IMR-90 (cell line): ENCODE results near the gene TBC1D1. TPM values are rescaled to one million over a fixed set of nuclear protein-coding genes. Genes with fewer than 3 reads are reported as not detected.

ENCODE experiments used
- ATAC-seq: fragments of 200-7000 bp; cut with Tn5 transposase; 2 replicates; pipeline ENCODE4 v1.9.1; 2020; ENCODE audit warnings: low read depth, mild to moderate bottlenecking, moderate library complexity
- BruUV-seq: library from RNA; stranded (reverse); fragments of 400-500 nt; replicated peaks from 2 replicates; lab custom pipeline; 2021; lab: Mats Ljungman, UMichigan
- CTCF ChIA-PET: fragments of 300-600 bp; formaldehyde crosslinking; extraction: SDS; loops from one replicate; lab custom pipeline; 2021; ENCODE audit warnings: antibody characterized with exemption; lab: Yijun Ruan, JAX
- POLR2A ChIA-PET: fragments of 300-600 bp; sonication (Branson Sonifier 250); formaldehyde crosslinking; loops from one replicate; lab custom pipeline; 2022; ENCODE audit warnings: antibody characterized with exemption; ENCODE audit not compliant: unreplicated experiment; lab: Charles Lee
- DNase-seq: peaks from one replicate; pipeline ENCODE4 v3.0.0; 2013
- H2AFZ ChIP-seq: replicated peaks from 2 replicates; pipeline ENCODE3; 2013; ENCODE audit warnings: low read length, mild to moderate bottlenecking; ENCODE audit not compliant: poor library complexity
- H2AK5ac ChIP-seq: 2 replicates; pipeline ENCODE4 v1.6.1; 2013; ENCODE audit warnings: low read depth, low read length, inconsistent platforms
- H2AK9ac ChIP-seq: replicated peaks from 2 replicates; pipeline ENCODE3; 2013; ENCODE audit warnings: mild to moderate bottlenecking, low read depth, low read length, moderate library complexity; ENCODE audit not compliant: poor library complexity
- H2BK120ac ChIP-seq: 2 replicates; pipeline ENCODE4 v1.6.1; 2013; ENCODE audit warnings: low read depth, low read length, inconsistent platforms
- H2BK15ac ChIP-seq: 3 replicates; pipeline ENCODE4 v1.6.1; 2013; ENCODE audit warnings: low read depth, low read length, inconsistent platforms
- H2BK20ac ChIP-seq: 2 replicates; pipeline ENCODE4 v1.6.1; 2013; ENCODE audit warnings: low read depth, mild to moderate bottlenecking, inconsistent platforms, low read length, moderate library complexity
- H2BK5ac ChIP-seq: 2 replicates; pipeline ENCODE4 v1.6.1; 2013; ENCODE audit warnings: mild to moderate bottlenecking, low read depth, low read length, inconsistent platforms; ENCODE audit not compliant: poor library complexity, severe bottlenecking
- H3K14ac ChIP-seq: replicated peaks from 2 replicates; pipeline ENCODE4 v1.6.1; 2013; ENCODE audit warnings: low read depth, low read length, inconsistent platforms
- H3K18ac ChIP-seq: 2 replicates; pipeline ENCODE4 v1.6.1; 2013; ENCODE audit warnings: low read depth, low read length, control low read depth
- H3K23ac ChIP-seq: 2 replicates; pipeline ENCODE4 v1.6.1; 2013; ENCODE audit warnings: low read depth, low read length, inconsistent platforms
- H3K27ac ChIP-seq: 2 replicates; pipeline ENCODE4 v1.5.1; 2013; ENCODE audit warnings: mild to moderate bottlenecking, control low read depth, low read length; ENCODE audit not compliant: insufficient read depth
- H3K27me3 ChIP-seq: 2 replicates; pipeline ENCODE4 v1.6.1; 2013; ENCODE audit warnings: low read length; ENCODE audit not compliant: control insufficient read depth, insufficient read depth
- H3K36me3 ChIP-seq: 2 replicates; pipeline ENCODE4 v1.6.1; 2013; ENCODE audit warnings: low read length, mixed read lengths; ENCODE audit not compliant: control insufficient read depth, insufficient read depth
- H3K4ac ChIP-seq: 2 replicates; pipeline ENCODE4 v1.6.1; 2013; ENCODE audit warnings: low read depth, low read length, inconsistent platforms
- H3K4me1 ChIP-seq: 2 replicates; pipeline ENCODE4 v1.6.1; 2013; ENCODE audit warnings: low read length, mixed read lengths; ENCODE audit not compliant: control insufficient read depth, insufficient read depth
- H3K4me2 ChIP-seq: 2 replicates; pipeline ENCODE4 v1.6.1; 2013; ENCODE audit warnings: low read depth, mild to moderate bottlenecking, control low read depth, low read length, moderate library complexity
- H3K4me3 ChIP-seq: 2 replicates; pipeline ENCODE4 v1.5.1; 2013; ENCODE audit warnings: low read depth, mild to moderate bottlenecking, control low read depth, low read length, moderate library complexity; ENCODE audit not compliant: insufficient read depth
- H3K56ac ChIP-seq: 2 replicates; pipeline ENCODE4 v1.6.1; 2013; ENCODE audit warnings: low read length, inconsistent platforms; ENCODE audit not compliant: insufficient read depth; ENCODE audit errors: extremely low read depth
- H3K79me1 ChIP-seq, 2 experiments: 2 replicates each; pipeline ENCODE4 v1.6.1; 2013; ENCODE audit warnings: low read length in 2 of 2, inconsistent platforms in 1 of 2, low read depth in 1 of 2
- H3K9ac ChIP-seq: 2 replicates; pipeline ENCODE4 v1.6.1; 2013; ENCODE audit warnings: low read depth, low read length, control low read depth
- H3K9me1 ChIP-seq: 2 replicates; pipeline ENCODE4 v1.6.1; 2013; ENCODE audit warnings: low read length, inconsistent platforms; ENCODE audit not compliant: insufficient read depth
- H3K9me3 ChIP-seq: 2 replicates; pipeline ENCODE4 v1.6.1; 2013; ENCODE audit warnings: low read length; ENCODE audit not compliant: control insufficient read depth, insufficient read depth
- H4K20me1 ChIP-seq: 2 replicates; pipeline ENCODE4 v1.6.1; 2013; ENCODE audit warnings: low read length, inconsistent platforms; ENCODE audit not compliant: insufficient read depth
- H4K5ac ChIP-seq: 2 replicates; pipeline ENCODE4 v1.6.1; 2013; ENCODE audit warnings: mild to moderate bottlenecking, low read depth, low read length, control low read depth
- H4K8ac ChIP-seq, 2 experiments: 2 replicates each; pipeline ENCODE4 v1.6.1; 2013; ENCODE audit warnings: low read depth in 2 of 2, low read length in 2 of 2, control low read depth in 1 of 2, inconsistent platforms in 1 of 2
- H4K91ac ChIP-seq: 2 replicates; pipeline ENCODE4 v1.6.1; 2013; ENCODE audit warnings: low read depth, low read length, inconsistent platforms; ENCODE audit not compliant: insufficient read depth
- FOS ChIP-seq: fragments of 150-350 bp; IDR thresholded peaks from 2 replicates; pipeline ENCODE4 v1.6.1; 2016; ENCODE audit warnings: low read depth, low read length
- MAFK ChIP-seq: IDR thresholded peaks from 2 replicates; pipeline ENCODE4 v1.6.1; 2012; ENCODE audit warnings: low read depth, low read length, improper control_type of control experiment
- MAZ ChIP-seq: IDR thresholded peaks from 2 replicates; pipeline ENCODE4 v1.6.1; 2012; ENCODE audit warnings: low read depth, mild to moderate bottlenecking, low read length, improper control_type of control experiment, moderate library complexity, borderline replicate concordance
- MXI1 ChIP-seq: IDR thresholded peaks from 2 replicates; pipeline ENCODE4 v1.6.1; 2012; ENCODE audit warnings: low read depth, mild to moderate bottlenecking, low read length, moderate library complexity, borderline replicate concordance
- NFE2L2 ChIP-seq: fragments of 150-350 bp; IDR thresholded peaks from 2 replicates; pipeline ENCODE4 v1.6.1; 2016; ENCODE audit warnings: low read depth, mild to moderate bottlenecking, low read length
- RAD21 ChIP-seq: IDR thresholded peaks from 2 replicates; pipeline ENCODE4 v1.6.1; 2012; ENCODE audit warnings: low read length, improper control_type of control experiment
- WGBS, 2 experiments: methylation state at CpG; one replicate each; pipeline versions ENCODE4 v1.1.5 to v1.1.7; 2013; ENCODE audit warnings: missing lambda C conversion rate in 2 of 2; ENCODE audit not compliant: insufficient read length in 1 of 2; ENCODE audit errors: extremely low coverage in 2 of 2; 5-methylcytosine and 5-hydroxymethylcytosine counted together
- dilution Hi-C: fragments of 300-500 bp; cut with HindIII; formaldehyde crosslinking; loops from one replicate; pipeline ENCODE4 v1.14.3; 2018; ENCODE audit warnings: low sequenced_read_pairs; ENCODE audit not compliant: unreplicated experiment
- in situ Hi-C: fragments of 300-500 bp; cut with MboI; formaldehyde crosslinking; loops from 3 replicates; pipeline ENCODE4 v1.14.3; 2019; ENCODE audit warnings: low sequenced_read_pairs, inconsistent platforms, mixed read lengths
- intact Hi-C: fragments of 100-400 bp; cut with micrococcal nuclease; formaldehyde crosslinking; loops from 2 replicates; pipeline ENCODE4 v1.10.0; 2022
- polyA plus RNA-seq, 3 experiments: library from polyadenylated mRNA; depleted of rRNA; stranded (reverse); fragments of >200 nt; gene quantifications; 2 replicates each; pipeline ENCODE4 v1.2.3, GENCODE V29; 2012; ENCODE audit warnings: low replicate concordance in 1 of 3
- total RNA-seq: library from RNA; depleted of rRNA; stranded (reverse); fragments of >200 nt; gene quantifications from 2 replicates; pipeline ENCODE4 v1.2.3, GENCODE V29; 2012

The TBC1D1 gene
- total and polyA plus RNA-seq, 2 of the 4 experiments (the other 2 are of a cell fraction), result 42.4 to 104 TPM

DNA sequence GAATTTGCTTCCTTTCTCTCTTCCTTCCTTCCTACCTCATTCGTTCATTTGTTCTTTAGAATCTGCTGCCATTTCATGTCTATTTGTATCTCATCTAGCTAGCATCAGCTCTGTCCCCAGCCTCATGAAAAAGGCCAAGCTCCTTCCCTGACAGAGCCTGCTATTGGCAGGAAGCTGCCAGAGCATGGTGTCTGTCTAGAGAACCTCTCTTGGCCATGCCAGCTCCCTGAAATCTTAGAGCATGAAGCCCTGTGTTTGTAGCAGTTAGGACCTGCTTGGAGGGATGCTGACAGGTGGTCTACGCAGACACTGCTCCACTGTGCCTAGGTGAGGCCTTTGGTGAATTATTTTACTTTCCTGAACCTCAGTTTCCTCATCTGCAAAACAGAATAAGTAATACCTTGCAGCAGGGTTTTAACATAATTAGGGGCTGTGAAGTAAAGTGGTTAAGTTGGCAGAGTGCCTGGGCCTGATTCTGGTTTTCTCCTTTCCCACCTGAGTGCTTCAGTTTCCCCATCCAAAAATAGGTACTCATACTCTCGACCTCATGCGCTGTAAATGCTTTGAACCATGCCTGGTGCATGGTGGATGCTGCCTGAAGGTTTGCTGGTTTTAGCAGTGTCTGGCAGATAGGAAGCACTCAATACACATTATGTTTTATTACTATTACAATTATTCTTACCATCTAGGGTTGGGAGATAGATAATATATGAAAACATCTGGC is 74.0 kb downstream of the TBC1D1 start:
- WGBS, 2 experiments, result 60% methylated on average over 1 of the region's 4 CpGs; no CpG with 5 or more reads in 1 of the 2 experiments
- BruUV-seq, result no TSS peak
- Histone ChIP-seq H3K9me1 (no peaks in the 10 kb centered on the region), H3K79me1 (no peaks in the 10 kb centered on the region), H2BK5ac (no peak overlapping the region), H3K56ac (no peak overlapping the region), H3K18ac (no peak overlapping the region), H4K8ac (no peak overlapping the region), H3K23ac (no peak overlapping the region), H3K4me3 (no peak overlapping the region), H2AK5ac (no peak overlapping the region), H3K4ac (no peak overlapping the region), H3K27me3 (peaks cover 18% of the 10 kb centered on the region), H2AK9ac (no peak overlapping the region), H4K5ac (no peak overlapping the region), H4K91ac (no peak overlapping the region), H3K14ac (no peak overlapping the region), H3K9ac (no peak overlapping the region), H4K20me1 (no peaks in the 10 kb centered on the region), H2BK20ac (no peak overlapping the region), H2BK15ac (no peak overlapping the region), H2AFZ (no peak overlapping the region), H3K4me1 (no peaks in the 10 kb centered on the region), H2BK120ac (no peak overlapping the region), H3K4me2 (no peak overlapping the region), H3K36me3 (no peaks in the 10 kb centered on the region), H3K9me3 (no peaks in the 10 kb centered on the region), H3K27ac (no peak overlapping the region)
- DNase-seq, result no peak
- intact Hi-C loops (no loop called here), in situ Hi-C loops (no loop called here), dilution Hi-C loops (no loop called here)
- ChIA-PET CTCF (no interaction called here), POLR2A (no interaction called here)
- TF ChIP-seq RAD21, result no peak
- no peak for TF ChIP-seq NFE2L2
- TF ChIP-seq MXI1, result no peak
- TF ChIP-seq MAZ, result no peak
- TF ChIP-seq MAFK, result no peak
- no peak for TF ChIP-seq FOS
- ATAC-seq, result no peak
